ENCODE data around the gene MAP2K3.
"Not testable (repeated sequence)": the region's sequence is repeated elsewhere in the genome, so short reads cannot be mapped to it uniquely, and the experiment has no call there.

MAP2K3 gene

GRCh38 chr17:21310061-21310765 lies 25.7 kb downstream of the MAP2K3 start:
- DNase-seq (ENCODE audit: low spot score), result not testable (repeated sequence)

- DNase-seq (ENCODE audit: low spot score), result not testable (repeated sequence)
These were observed 26.5 kb downstream of the MAP2K3 start for GRCh38 chr17:21310766-21311602.

GRCh38 chr17:21313320-21313719 lies 28.8 kb downstream of the MAP2K3 start:
- DNase-seq (ENCODE audit: low spot score), result no peak

GRCh38 chr17:21313761-21314160 lies 29.2 kb downstream of the MAP2K3 start:
- not testable (repeated sequence) for DNase-seq (ENCODE audit: low spot score)

- not testable (repeated sequence) for DNase-seq (ENCODE audit: low spot score)
These were observed 29.8 kb downstream of the MAP2K3 start for GRCh38 chr17:21314261-21314664.

GRCh38 chr17:21314701-21315111 lies 30.2 kb downstream of the MAP2K3 start:
- not testable (repeated sequence) for DNase-seq (ENCODE audit: low spot score)

GRCh38 chr17:21315246-21316000 lies 30.9 kb downstream of the MAP2K3 start:
- DNase-seq (ENCODE audit: low spot score), result not testable (repeated sequence)

GRCh38 chr17:21316212-21316886 lies 31.8 kb downstream of the MAP2K3 start:
- not testable (repeated sequence) for DNase-seq (ENCODE audit: low spot score)

- not testable (repeated sequence) for DNase-seq (ENCODE audit: low spot score)
These were observed 32.5 kb downstream of the MAP2K3 start for GRCh38 chr17:21316887-21317500.

- DNase-seq (ENCODE audit: low spot score), result not testable (repeated sequence)
These were observed 33.3 kb downstream of the MAP2K3 start for GRCh38 chr17:21317821-21318220.

GRCh38 chr17:21318439-21318838 lies 33.9 kb downstream of the MAP2K3 start:
- no peak for DNase-seq (ENCODE audit: low spot score)

- DNase-seq (ENCODE audit: low spot score), result not testable (repeated sequence)
These were observed 34.3 kb downstream of the MAP2K3 start for GRCh38 chr17:21318856-21319255.

GRCh38 chr17:21319256-21319655 lies 34.7 kb downstream of the MAP2K3 start:
- DNase-seq (ENCODE audit: low spot score), result not testable (repeated sequence)

- DNase-seq (ENCODE audit: low spot score), result not testable (repeated sequence)
These were observed 35.3 kb downstream of the MAP2K3 start for GRCh38 chr17:21319686-21320375.

GRCh38 chr17:21320430-21320829 lies 35.9 kb downstream of the MAP2K3 start:
- not testable (repeated sequence) for DNase-seq (ENCODE audit: low spot score)

- not testable (repeated sequence) for DNase-seq (ENCODE audit: low spot score)
These were observed 36.5 kb downstream of the MAP2K3 start for GRCh38 chr17:21321061-21321460.

GRCh38 chr17:21321744-21322191 lies 37.3 kb downstream of the MAP2K3 start:
- not testable (repeated sequence) for DNase-seq (ENCODE audit: low spot score)

GRCh38 chr17:21323257-21324111 lies 39.0 kb downstream of the MAP2K3 start:
- not testable (repeated sequence) for DNase-seq (ENCODE audit: low spot score)

GRCh38 chr17:21324741-21325140 lies 40.2 kb downstream of the MAP2K3 start:
- not testable (repeated sequence) for DNase-seq (ENCODE audit: low spot score)

Measured in Ammon's horn (tissue), 1 donor.